Keratinocyte (primary cell): ENCODE measurements around the gene RGS6. TPM values are rescaled to one million over a fixed set of nuclear protein-coding genes. Genes with fewer than 3 reads are reported as not detected.

Experiments
- DNase-seq: peaks from one replicate; pipeline ENCODE4 v3.0.0-alpha.2; 2011; ENCODE audit warnings: low read depth, missing footprints, low spot score
- FAIRE-seq: peaks from 2 replicates; lab custom pipeline; 2011; peaks lifted over from hg19 to GRCh38; lab: Jason Lieb, UNC
- H2AFZ ChIP-seq: 2 replicates; pipeline ENCODE4 v1.6.0; 2012; ENCODE audit warnings: low read length, control low read depth, inconsistent platforms; ENCODE audit not compliant: control insufficient read depth
- H3K27ac ChIP-seq: 2 replicates; pipeline ENCODE4 v1.5.1; 2011; ENCODE audit warnings: low read length; ENCODE audit not compliant: control insufficient read depth, insufficient read depth
- H3K27me3 ChIP-seq: 3 replicates; pipeline ENCODE4 v1.6.0; 2011; ENCODE audit warnings: low read length; ENCODE audit not compliant: control insufficient read depth, insufficient read depth; ENCODE audit errors: extremely low read depth
- H3K36me3 ChIP-seq, 2 experiments: 2 replicates in 1 of 2; 3 replicates in 1 of 2; pipeline ENCODE4 v1.5.1; 2011; ENCODE audit warnings: low read length in 2 of 2, mild to moderate bottlenecking in 1 of 2; ENCODE audit not compliant: control insufficient read depth in 2 of 2, insufficient read depth in 2 of 2; ENCODE audit errors: extremely low read depth in 1 of 2
- H3K4me1 ChIP-seq: 3 replicates; pipeline ENCODE4 v1.5.1; 2011; ENCODE audit warnings: low read length; ENCODE audit not compliant: control insufficient read depth, insufficient read depth; ENCODE audit errors: extremely low read depth
- H3K4me2 ChIP-seq: 3 replicates; pipeline ENCODE4 v1.6.0; 2011; ENCODE audit warnings: low read depth, low read length; ENCODE audit not compliant: control insufficient read depth, insufficient read depth; ENCODE audit errors: extremely low read depth
- H3K4me3 ChIP-seq, 3 experiments: fragments of 200-600 bp in 1 of 3; sonication (generic) in 1 of 3; 2 replicates in 2 of 3; 3 replicates in 1 of 3; pipeline ENCODE4 v1.5.1; 2011 to 2016; ENCODE audit warnings: low read length in 3 of 3, mild to moderate bottlenecking in 3 of 3, control low read depth in 2 of 3, inconsistent platforms in 1 of 3, low read depth in 1 of 3, mixed read lengths in 1 of 3, mixed run types in 1 of 3, moderate library complexity in 1 of 3; ENCODE audit not compliant: control insufficient read depth in 2 of 3, insufficient read depth in 2 of 3; ENCODE audit errors: extremely low read depth in 1 of 3
- H3K79me2 ChIP-seq: 2 replicates; pipeline ENCODE4 v1.6.0; 2012; ENCODE audit warnings: low read length; ENCODE audit not compliant: control insufficient read depth, insufficient read depth
- H3K9ac ChIP-seq: 3 replicates; pipeline ENCODE4 v1.6.0; 2011; ENCODE audit warnings: low read length; ENCODE audit not compliant: control insufficient read depth, insufficient read depth; ENCODE audit errors: extremely low read depth
- H3K9me1 ChIP-seq: 3 replicates; pipeline ENCODE4 v1.6.0; 2011; ENCODE audit warnings: low read length; ENCODE audit not compliant: control insufficient read depth, insufficient read depth; ENCODE audit errors: extremely low read depth
- H3K9me3 ChIP-seq: 2 replicates; pipeline ENCODE4 v1.5.1; 2012; ENCODE audit warnings: low read depth, low read length; ENCODE audit not compliant: control insufficient read depth
- H4K20me1 ChIP-seq: 3 replicates; pipeline ENCODE4 v1.6.0; 2011; ENCODE audit warnings: low read length; ENCODE audit not compliant: control insufficient read depth, insufficient read depth; ENCODE audit errors: extremely low read depth
- CTCF ChIP-seq, 3 experiments: IDR thresholded peaks in 1 of 3; conservative IDR thresholded peaks in 1 of 3; optimal IDR thresholded peaks in 1 of 3; 2 replicates in 2 of 3; 3 replicates in 1 of 3; pipeline versions ENCODE3 to v1.5.1; 2011; ENCODE audit warnings: low read length in 3 of 3, mild to moderate bottlenecking in 3 of 3, moderate library complexity in 2 of 3, control low read depth in 1 of 3, inconsistent platforms in 1 of 3; ENCODE audit not compliant: insufficient read depth in 2 of 3; ENCODE audit errors: extremely low read depth in 1 of 3
- EZH2 ChIP-seq: IDR thresholded peaks from one replicate; pipeline ENCODE4 v1.6.1; 2012; ENCODE audit warnings: inconsistent platforms, mild to moderate bottlenecking, low read length, moderate library complexity
- dilution Hi-C: fragments of 300-500 bp; cut with MboI; formaldehyde crosslinking; loops from one replicate; pipeline ENCODE4 v1.7.0; 2020; ENCODE audit warnings: low sequenced_read_pairs; ENCODE audit not compliant: extremely low pct_ligation_motif_present
- polyA plus RNA-seq, 5 experiments: library from polyadenylated mRNA; depleted of rRNA in 3 of 5; stranded (reverse) in 3 of 5; stranded (forward) in 1 of 5; unstranded in 1 of 5; fragments of >200 nt; gene quantifications; 1 replicate in 1 of 5; 2 replicates in 3 of 5; 3 replicates in 1 of 5; pipeline versions ENCODE4 v1.2.1 to v1.2.3, GENCODE V29; 2011 to 2012; ENCODE audit warnings: missing spikeins in 2 of 5, low read depth in 1 of 5, low replicate concordance in 1 of 5

Gene RGS6
- polyA plus RNA-seq, 1 donor (not counting 4 experiments of a cell fraction or from before 2014, with no cell fraction given), result not detected

DNA sequence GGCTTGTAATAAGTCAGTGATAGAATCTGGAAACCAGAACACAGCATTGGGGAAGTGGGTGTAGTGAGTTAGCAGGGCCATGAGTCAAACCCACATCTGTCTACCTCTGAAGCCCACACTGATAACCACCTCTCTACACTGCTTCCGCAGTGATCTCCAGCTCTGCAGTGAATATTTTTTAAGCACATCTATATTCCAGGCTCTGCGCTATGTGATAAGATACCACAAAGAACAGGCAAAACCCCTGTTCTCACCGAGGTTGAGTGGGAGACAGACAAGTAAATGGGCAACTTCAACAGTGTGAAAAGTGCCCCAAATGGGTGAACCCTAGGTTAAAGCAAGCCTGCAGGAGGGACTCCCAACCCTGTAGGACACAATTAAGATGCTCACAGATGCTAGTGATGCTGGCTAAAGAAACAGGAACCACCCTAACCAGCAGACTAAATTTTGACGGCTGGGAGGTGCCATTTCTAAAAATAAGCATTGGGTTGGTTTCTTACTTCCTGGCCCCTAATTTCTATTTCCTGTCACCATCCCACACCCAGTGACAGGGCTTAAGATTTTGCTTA is 586.7 kb downstream of the RGS6 start:
- Histone ChIP-seq H3K79me2 (no peaks in the 10 kb centered on the region), H3K9me3 (no peaks in the 10 kb centered on the region), H4K20me1 (no peaks in the 10 kb centered on the region), H3K36me3 (no peaks in the 10 kb centered on the region), H3K4me3 (no peak overlapping the region), H3K27ac (no peak overlapping the region), H3K4me2 (no peak overlapping the region), H3K9me1 (no peaks in the 10 kb centered on the region), H3K9ac (no peak overlapping the region), H3K4me1 (no peaks in the 10 kb centered on the region), H2AFZ (no peak overlapping the region), H3K27me3 (no peaks in the 10 kb centered on the region)
- no peak for DNase-seq
- dilution Hi-C loops, result no loop called here
- FAIRE-seq, result no peak
- TF ChIP-seq EZH2 (no peak), CTCF (optimal IDR thresholded peaks at IDR 0.05 in 1 of 3, IDR thresholded peaks at IDR 0.05 in 1 of 3, conservative IDR thresholded peaks at IDR 0.05 in 1 of 3; ENCODE audit: extremely low read depth in 1 of 3, insufficient read depth in 2 of 3, low read length in 3 of 3) (no peak)

GRCh38 chr14:72519543-72519942 is 587.3 kb downstream of the RGS6 start:
- dilution Hi-C loops, result no loop called here
- H3K79me2 ChIP-seq, result no peaks in the 10 kb centered on the region
- TF ChIP-seq EZH2 (no peak), CTCF (optimal IDR thresholded peaks at IDR 0.05 in 1 of 3, IDR thresholded peaks at IDR 0.05 in 1 of 3, conservative IDR thresholded peaks at IDR 0.05 in 1 of 3; ENCODE audit: extremely low read depth in 1 of 3, insufficient read depth in 2 of 3, low read length in 3 of 3) (no peak)
- H3K27me3 ChIP-seq, result no peaks in the 10 kb centered on the region
- no peaks in the 10 kb centered on the region for H3K4me1 ChIP-seq
- H4K20me1 ChIP-seq, result no peaks in the 10 kb centered on the region
- no peak overlapping the region for H3K27ac ChIP-seq
- no peak for DNase-seq
- no peaks in the 10 kb centered on the region for H3K36me3 ChIP-seq
- no peak overlapping the region for H3K4me3 ChIP-seq
- FAIRE-seq, result no peak
- H2AFZ ChIP-seq, result no peak overlapping the region
- H3K9me1 ChIP-seq, result no peaks in the 10 kb centered on the region
- no peak overlapping the region for H3K9ac ChIP-seq
- H3K4me2 ChIP-seq, result no peak overlapping the region
- H3K9me3 ChIP-seq, result no peaks in the 10 kb centered on the region
